Mesenchymal stem cell (in vitro differentiated cells and primary cell): ENCODE results near the gene ATP6V1G2.

Experiments
- DNase-seq: peaks from one replicate; pipeline ENCODE4 v3.0.0-alpha.2; 2013
- H2AFZ ChIP-seq: one replicate; pipeline ENCODE4 v1.6.1; 2013; ENCODE audit warnings: low read depth, mild to moderate bottlenecking, control low read depth, inconsistent platforms, low read length, moderate library complexity
- H2AK5ac ChIP-seq: 2 replicates; pipeline ENCODE4 v1.6.1; 2013; ENCODE audit warnings: low read length, moderate library complexity, mild to moderate bottlenecking, inconsistent platforms; ENCODE audit not compliant: severe bottlenecking
- H2BK120ac ChIP-seq: one replicate; pipeline ENCODE4 v1.6.1; 2013; ENCODE audit warnings: low read depth, mild to moderate bottlenecking, inconsistent platforms, low read length, moderate library complexity
- H2BK12ac ChIP-seq, 2 experiments: one replicate each; pipeline ENCODE4 v1.6.1; 2013; ENCODE audit warnings: inconsistent platforms in 2 of 2, low read length in 2 of 2, mild to moderate bottlenecking in 2 of 2, moderate library complexity in 2 of 2, control low read depth in 1 of 2
- H2BK15ac ChIP-seq: one replicate; pipeline ENCODE4 v1.6.1; 2013; ENCODE audit warnings: mild to moderate bottlenecking, low read depth, inconsistent platforms; ENCODE audit not compliant: poor library complexity, severe bottlenecking
- H2BK5ac ChIP-seq: 2 replicates; pipeline ENCODE4 v1.6.1; 2013; ENCODE audit warnings: low read depth, mild to moderate bottlenecking, low read length, control low read depth, inconsistent platforms; ENCODE audit not compliant: poor library complexity, severe bottlenecking
- H3K14ac ChIP-seq, 2 experiments: one replicate each; pipeline ENCODE4 v1.6.1; 2013; ENCODE audit warnings: inconsistent platforms in 2 of 2, low read length in 2 of 2, control low read depth in 1 of 2, mild to moderate bottlenecking in 1 of 2, moderate library complexity in 1 of 2
- H3K18ac ChIP-seq, 2 experiments: one replicate each; pipeline ENCODE4 v1.6.1; 2013; ENCODE audit warnings: inconsistent platforms in 2 of 2, low read length in 2 of 2, control low read depth in 1 of 2, low read depth in 1 of 2, mild to moderate bottlenecking in 1 of 2
- H3K23ac ChIP-seq, 2 experiments: one replicate each; pipeline ENCODE4 v1.6.1; 2013; ENCODE audit warnings: inconsistent platforms in 2 of 2, low read length in 2 of 2, mild to moderate bottlenecking in 2 of 2, moderate library complexity in 2 of 2, control low read depth in 1 of 2
- H3K27ac ChIP-seq: 2 replicates; pipeline ENCODE4 v1.5.1; 2013; ENCODE audit warnings: mild to moderate bottlenecking, moderate library complexity, low read length, control low read depth, inconsistent platforms; ENCODE audit not compliant: poor library complexity, severe bottlenecking
- H3K27me3 ChIP-seq, 2 experiments: 2 replicates each; pipeline versions ENCODE4 v1.6.1 to v1.7.0; 2013; ENCODE audit warnings: low read length in 2 of 2, mild to moderate bottlenecking in 2 of 2, moderate library complexity in 2 of 2, control low read depth in 1 of 2, inconsistent platforms in 1 of 2; ENCODE audit not compliant: control insufficient read depth in 1 of 2, insufficient read depth in 1 of 2
- H3K36me3 ChIP-seq, 2 experiments: 2 replicates each; pipeline versions ENCODE4 v1.6.1 to v1.7.0; 2013; ENCODE audit warnings: low read length in 2 of 2, control low read depth in 1 of 2, inconsistent platforms in 1 of 2, low read depth in 1 of 2, mild to moderate bottlenecking in 1 of 2; ENCODE audit not compliant: insufficient read depth in 2 of 2, control insufficient read depth in 1 of 2
- H3K4ac ChIP-seq, 2 experiments: one replicate each; pipeline ENCODE4 v1.6.1; 2013; ENCODE audit warnings: inconsistent platforms in 2 of 2, low read length in 2 of 2, mild to moderate bottlenecking in 2 of 2, moderate library complexity in 2 of 2, control low read depth in 1 of 2, low read depth in 1 of 2
- H3K4me1 ChIP-seq: 2 replicates; pipeline ENCODE4 v1.6.1; 2013; ENCODE audit warnings: low read depth, low read length, control low read depth; ENCODE audit not compliant: control insufficient read depth, insufficient read depth
- H3K4me2 ChIP-seq: 2 replicates; pipeline ENCODE4 v1.6.1; 2013; ENCODE audit warnings: low read length, mild to moderate bottlenecking, inconsistent platforms; ENCODE audit not compliant: poor library complexity, severe bottlenecking
- H3K4me3 ChIP-seq, 2 experiments: 2 replicates each; pipeline versions ENCODE4 v1.5.1 to v1.7.0; 2013; ENCODE audit warnings: low read length in 2 of 2, mild to moderate bottlenecking in 2 of 2, control low read depth in 1 of 2, low read depth in 1 of 2; ENCODE audit not compliant: insufficient read depth in 1 of 2
- H3K79me1 ChIP-seq: replicated peaks from 2 replicates; pipeline ENCODE4 v1.6.1; 2013; ENCODE audit warnings: mild to moderate bottlenecking, control low read depth, low read length, inconsistent platforms; ENCODE audit not compliant: poor library complexity, severe bottlenecking
- H3K9ac ChIP-seq: 2 replicates; pipeline ENCODE4 v1.7.0; 2013; ENCODE audit warnings: mild to moderate bottlenecking, low read length, moderate library complexity
- H3K9me3 ChIP-seq: 2 replicates; pipeline ENCODE4 v1.7.0; 2013; ENCODE audit warnings: mild to moderate bottlenecking, low read length; ENCODE audit not compliant: control insufficient read depth
- H4K8ac ChIP-seq: one replicate; pipeline ENCODE4 v1.6.1; 2013; ENCODE audit warnings: inconsistent platforms, mild to moderate bottlenecking, low read length, moderate library complexity
- H4K91ac ChIP-seq: one replicate; pipeline ENCODE4 v1.6.1; 2013; ENCODE audit warnings: mild to moderate bottlenecking, low read length, inconsistent platforms
- WGBS: methylation state at CpG from one replicate; pipeline ENCODE4 v1.1.7; 2013; ENCODE audit warnings: mixed read lengths; 5-methylcytosine and 5-hydroxymethylcytosine counted together

Gene ATP6V1G2

GRCh38 chr6:31576897-31577578 is 30.6 kb upstream of the ATP6V1G2 start:
- no peak overlapping the region for H4K8ac ChIP-seq
- H3K18ac ChIP-seq = no peak overlapping the region
- peaks cover 10% of the 10 kb centered on the region for H3K79me1 ChIP-seq
- no peak overlapping the region for H2AFZ ChIP-seq
- no peak overlapping the region for H2AK5ac ChIP-seq
- no peak overlapping the region for H2BK120ac ChIP-seq
- no peak overlapping the region for H3K4ac ChIP-seq
- H2BK5ac ChIP-seq = no peak overlapping the region
- H3K27ac ChIP-seq = no peak overlapping the region
- H2BK12ac ChIP-seq = peak overlapping the region in 1 of 2 experiments; percentile 64
- no peak for DNase-seq
- H3K4me2 ChIP-seq = no peak overlapping the region
- H3K9me3 ChIP-seq = no peaks in the 10 kb centered on the region
- H3K36me3 ChIP-seq = no peaks in the 10 kb centered on the region
- H3K4me3 ChIP-seq = no peak overlapping the region
- H3K27me3 ChIP-seq = peaks cover 0 to 10% of the 10 kb centered on the region in 2 experiments
- H3K9ac ChIP-seq = no peak overlapping the region
- H3K23ac ChIP-seq = no peak overlapping the region
- peak overlapping the region; percentile 19 for H2BK15ac ChIP-seq
- peaks cover 15% of the 10 kb centered on the region for H3K4me1 ChIP-seq
- no peak overlapping the region for H4K91ac ChIP-seq
- H3K14ac ChIP-seq = no peak overlapping the region
- 92% methylated on average over 19 of the region's 19 CpGs for WGBS

DNA sequence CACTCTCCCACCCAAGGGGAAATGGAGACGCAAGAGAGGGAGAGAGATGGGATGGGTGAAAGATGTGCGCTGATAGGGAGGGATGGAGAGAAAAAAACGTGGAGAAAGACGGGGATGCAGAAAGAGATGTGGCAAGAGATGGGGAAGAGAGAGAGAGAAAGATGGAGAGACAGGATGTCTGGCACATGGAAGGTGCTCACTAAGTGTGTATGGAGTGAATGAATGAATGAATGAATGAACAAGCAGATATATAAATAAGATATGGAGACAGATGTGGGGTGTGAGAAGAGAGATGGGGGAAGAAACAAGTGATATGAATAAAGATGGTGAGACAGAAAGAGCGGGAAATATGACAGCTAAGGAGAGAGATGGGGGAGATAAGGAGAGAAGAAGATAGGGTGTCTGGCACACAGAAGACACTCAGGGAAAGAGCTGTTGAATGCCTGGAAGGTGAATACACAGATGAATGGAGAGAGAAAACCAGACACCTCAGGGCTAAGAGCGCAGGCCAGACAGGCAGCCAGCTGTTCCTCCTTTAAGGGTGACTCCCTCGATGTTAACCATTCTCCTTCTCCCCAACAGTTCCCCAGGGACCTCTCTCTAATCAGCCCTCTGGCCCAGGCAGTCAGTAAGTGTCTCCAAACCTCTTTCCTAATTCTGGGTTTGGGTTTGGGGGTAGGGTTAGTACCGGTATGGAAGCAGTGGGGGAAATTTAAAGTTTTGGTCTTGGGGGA is 29.7 kb upstream of the ATP6V1G2 start:
- H3K36me3 ChIP-seq = no peaks in the 10 kb centered on the region
- no peak overlapping the region for H2BK120ac ChIP-seq
- WGBS = 88% methylated on average over 7 of the region's 8 CpGs
- H3K14ac ChIP-seq = no peak overlapping the region
- no peak overlapping the region for H2BK12ac ChIP-seq
- no peak overlapping the region for H4K91ac ChIP-seq
- no peak for DNase-seq
- no peak overlapping the region for H3K18ac ChIP-seq
- H3K9me3 ChIP-seq = no peaks in the 10 kb centered on the region
- H3K4me1 ChIP-seq = peaks cover 9% of the 10 kb centered on the region
- peak overlapping the region in 1 of 2 experiments; percentile 71 for H3K4me3 ChIP-seq
- no peak overlapping the region for H2AK5ac ChIP-seq
- H3K23ac ChIP-seq = no peak overlapping the region
- H4K8ac ChIP-seq = no peak overlapping the region
- H3K79me1 ChIP-seq = peaks cover 2% of the 10 kb centered on the region
- H3K4ac ChIP-seq = no peak overlapping the region
- H3K27ac ChIP-seq = no peak overlapping the region
- peak overlapping the region; percentile 61 for H3K9ac ChIP-seq
- no peak overlapping the region for H3K4me2 ChIP-seq
- H2AFZ ChIP-seq = no peak overlapping the region
- peaks cover 0 to 10% of the 10 kb centered on the region in 2 experiments for H3K27me3 ChIP-seq
- no peak overlapping the region for H2BK5ac ChIP-seq
- H2BK15ac ChIP-seq = no peak overlapping the region

- Histone ChIP-seq H2AFZ (no peak within 1 kb of the TSS), H3K18ac (no peak within 1 kb of the TSS), H2BK15ac (no peak within 1 kb of the TSS), H3K9me3 (no peaks in the 10 kb centered on the region), H3K14ac (no peak within 1 kb of the TSS), H2BK120ac (no peak within 1 kb of the TSS), H4K91ac (peak within 1 kb of the TSS; percentile 11), H4K8ac (no peak within 1 kb of the TSS), H3K4me3 (peak within 1 kb of the TSS in 1 of 2 experiments; percentile 71), H3K36me3 (no peaks in the 10 kb centered on the region), H3K4ac (no peak within 1 kb of the TSS), H3K4me2 (no peak within 1 kb of the TSS), H2AK5ac (no peak within 1 kb of the TSS), H3K23ac (no peak within 1 kb of the TSS), H3K27me3 (peaks cover 0 to 10% of the 10 kb centered on the region in 2 experiments), H3K27ac (no peak within 1 kb of the TSS), H3K4me1 (peaks cover 5% of the 10 kb centered on the region), H2BK12ac (no peak within 1 kb of the TSS), H3K79me1 (no peaks in the 10 kb centered on the region), H2BK5ac (no peak within 1 kb of the TSS), H3K9ac (peak within 1 kb of the TSS; percentile 61)
- no peak for DNase-seq
- 94% methylated on average over 17 of the region's 19 CpGs for WGBS
Measured at GRCh38 chr6:31575335-31575901, 29.0 kb upstream of the ATP6V1G2 start, which contains the start of gene TNF. Gene TNF, plus strand, starts transcription at chr6:31575565. Its CDS starts 177 bp downstream, at chr6:31575742.
